ENCODE data around the gene STRN3.
"Not testable (repeated sequence)": the region's sequence is repeated elsewhere in the genome, so short reads cannot be mapped to it uniquely, and the experiment has no call there.

The STRN3 gene

GRCh38 chr14:31000629-31001338 is 25.4 kb downstream of the STRN3 start:
- DNase-seq = no peak

- no peak for DNase-seq
Measured at GRCh38 chr14:30999038-30999773, 27.0 kb downstream of the STRN3 start.

GRCh38 chr14:30998100-30998706 is 28.0 kb downstream of the STRN3 start:
- no peak for DNase-seq

- DNase-seq = no peak
Measured at GRCh38 chr14:30996892-30997659, 29.1 kb downstream of the STRN3 start.

GRCh38 chr14:30995689-30996088 is 30.5 kb downstream of the STRN3 start:
- DNase-seq = no peak

- no peak for DNase-seq
Measured at GRCh38 chr14:30994681-30995620, 31.2 kb downstream of the STRN3 start.

- no peak for DNase-seq
Measured at GRCh38 chr14:30993071-30993470, 33.1 kb downstream of the STRN3 start.

GRCh38 chr14:30991408-30991807 is 34.8 kb downstream of the STRN3 start:
- DNase-seq = no peak

GRCh38 chr14:30990770-30991169 is 35.4 kb downstream of the STRN3 start:
- DNase-seq = no peak

- no peak for DNase-seq
Measured at GRCh38 chr14:30988509-30988908, 37.7 kb downstream of the STRN3 start.

- DNase-seq = no peak
Measured at GRCh38 chr14:30985796-30986195, 40.4 kb downstream of the STRN3 start.

- DNase-seq = no peak
Measured at GRCh38 chr14:30983858-30984257, 42.3 kb downstream of the STRN3 start.

- DNase-seq = no peak
Measured at GRCh38 chr14:30982533-30982932, 43.6 kb downstream of the STRN3 start.

- DNase-seq = no peak
Measured at GRCh38 chr14:30980980-30981379, 45.2 kb downstream of the STRN3 start.

GRCh38 chr14:30980106-30980704 is 46.0 kb downstream of the STRN3 start:
- peak in 5 of 58 donors; percentile 1 to 40 (median 10) for DNase-seq

GRCh38 chr14:30977752-30978151 is 48.4 kb downstream of the STRN3 start:
- no peak for DNase-seq

- DNase-seq = no peak
Measured at GRCh38 chr14:30974628-30975027, 51.6 kb downstream of the STRN3 start.

- no peak for DNase-seq
Measured at GRCh38 chr14:30972882-30973582, 53.1 kb downstream of the STRN3 start.

GRCh38 chr14:30972036-30972732 is 54.0 kb downstream of the STRN3 start:
- not testable (repeated sequence) for DNase-seq
